ENCODE data around the gene B4GAT1.
"Not testable (repeated sequence)": the region's sequence is repeated elsewhere in the genome, so short reads cannot be mapped to it uniquely, and the experiment has no call there.

Gene B4GAT1

DNA sequence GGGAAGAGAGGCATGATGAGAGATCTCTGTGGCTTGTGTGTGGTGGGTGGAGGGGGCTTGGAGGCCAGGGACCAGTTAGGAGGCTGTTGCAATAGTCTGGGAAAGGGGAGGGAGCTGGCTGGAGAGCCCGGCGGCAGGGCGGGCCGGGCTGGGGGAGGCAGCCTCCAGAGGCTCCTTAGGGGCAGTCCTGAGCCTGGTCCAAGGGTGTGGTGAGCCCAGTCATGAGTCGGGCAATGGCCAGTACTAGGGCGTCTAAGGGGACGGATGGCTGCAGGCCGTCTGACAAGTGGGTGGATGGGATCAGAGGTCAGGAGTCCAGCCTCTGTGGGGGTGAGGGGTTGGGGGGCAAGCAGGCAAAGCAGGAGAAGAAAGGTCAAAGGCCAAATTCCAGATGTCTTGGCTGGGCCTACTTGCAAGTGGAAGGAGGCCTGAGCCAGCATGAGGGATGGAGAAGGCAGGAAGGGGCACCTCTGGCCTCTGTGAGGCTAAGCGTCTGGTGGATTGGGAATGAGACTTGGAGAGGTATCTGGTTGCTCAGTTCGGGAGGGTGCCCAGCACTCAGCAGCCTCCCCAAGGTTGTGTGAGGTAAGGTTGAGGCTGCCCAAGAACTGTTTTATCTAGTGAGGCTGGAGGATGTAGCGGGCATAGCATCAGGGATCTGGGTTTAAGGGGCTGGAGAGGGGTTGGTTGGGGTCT is 24.5 kb downstream of the B4GAT1 start:
- DNase-seq (ENCODE audit: low read depth in 2 of 2), result no peak

DNA sequence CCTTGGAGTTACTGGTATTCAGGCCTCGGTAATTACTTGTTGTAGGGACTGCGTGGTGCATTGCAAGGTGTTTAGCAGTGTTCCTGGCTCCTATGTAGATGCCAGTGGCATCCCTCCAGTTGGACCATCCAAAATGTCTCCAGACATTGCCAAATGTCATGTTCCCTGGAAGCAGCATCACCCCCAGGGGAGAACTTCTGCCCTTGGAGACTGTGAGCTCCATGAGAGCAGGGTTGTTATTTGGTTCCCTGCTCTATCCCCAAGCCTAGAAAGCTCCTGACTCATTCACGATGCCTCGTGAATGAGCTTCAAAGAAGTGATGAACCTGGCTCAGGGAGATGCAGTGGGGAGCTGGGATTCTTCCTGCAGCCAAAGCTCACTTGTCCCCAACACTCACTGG is 25.8 kb downstream of the B4GAT1 start:
- DNase-seq (ENCODE audit: low read depth in 2 of 2), result no peak

DNA sequence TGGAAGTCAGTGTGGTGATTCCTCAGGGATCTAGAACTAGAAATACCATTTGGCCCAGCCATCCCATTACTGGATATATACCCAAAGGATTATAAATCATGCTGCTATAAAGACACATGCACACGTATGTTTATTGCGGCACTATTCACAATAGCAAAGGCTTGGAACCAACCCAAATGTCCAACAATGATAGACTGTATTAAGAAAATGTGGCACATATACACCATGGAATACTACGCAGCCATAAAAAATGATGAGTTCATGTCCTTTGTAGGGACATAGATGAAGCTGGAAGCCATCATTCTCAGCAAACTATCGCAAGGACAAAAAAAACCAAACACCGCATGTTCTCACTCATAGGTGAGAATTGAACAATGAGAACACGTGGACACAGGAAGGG is 26.7 kb downstream of the B4GAT1 start:
- not testable (repeated sequence) for DNase-seq (ENCODE audit: low read depth in 2 of 2)

DNA sequence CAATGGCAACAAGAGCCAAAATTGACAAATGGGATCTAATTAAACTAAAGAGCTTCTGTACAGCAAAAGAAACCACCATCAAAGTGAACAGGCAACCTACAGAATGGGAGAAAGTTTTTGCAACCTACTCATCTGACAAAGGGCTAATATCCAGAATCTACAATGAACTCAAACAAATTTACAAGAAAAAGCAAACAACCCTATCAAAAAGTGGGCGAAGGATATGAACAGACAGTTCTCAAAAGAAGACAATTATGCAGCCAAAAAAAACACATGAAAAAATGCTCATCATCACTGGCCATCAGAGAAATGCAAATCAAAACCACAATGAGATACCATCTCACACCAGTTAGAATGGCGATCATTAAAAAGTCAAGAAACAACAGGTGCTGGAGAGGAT is 27.1 kb downstream of the B4GAT1 start:
- not testable (repeated sequence) for DNase-seq (ENCODE audit: low read depth in 2 of 2)

DNA sequence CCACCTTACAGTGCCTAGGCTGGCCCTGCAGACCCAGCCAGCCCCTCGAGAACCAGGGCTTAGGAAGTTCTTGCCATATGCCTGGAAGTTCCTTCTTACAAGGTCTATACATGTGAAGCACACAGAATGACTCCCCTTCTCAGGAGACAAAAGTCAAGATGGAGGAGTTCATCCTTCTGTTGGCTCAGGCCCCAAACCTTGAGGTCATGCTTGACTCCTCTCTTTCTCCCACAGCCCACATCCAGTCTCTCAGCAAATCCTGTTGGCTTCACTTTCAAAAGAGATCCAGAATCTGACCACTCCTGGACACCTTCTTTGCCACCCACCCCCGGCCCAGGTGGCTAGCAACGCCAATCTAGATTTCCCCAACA is 28.8 kb downstream of the B4GAT1 start:
- no peak for DNase-seq (ENCODE audit: low read depth in 2 of 2)

DNA sequence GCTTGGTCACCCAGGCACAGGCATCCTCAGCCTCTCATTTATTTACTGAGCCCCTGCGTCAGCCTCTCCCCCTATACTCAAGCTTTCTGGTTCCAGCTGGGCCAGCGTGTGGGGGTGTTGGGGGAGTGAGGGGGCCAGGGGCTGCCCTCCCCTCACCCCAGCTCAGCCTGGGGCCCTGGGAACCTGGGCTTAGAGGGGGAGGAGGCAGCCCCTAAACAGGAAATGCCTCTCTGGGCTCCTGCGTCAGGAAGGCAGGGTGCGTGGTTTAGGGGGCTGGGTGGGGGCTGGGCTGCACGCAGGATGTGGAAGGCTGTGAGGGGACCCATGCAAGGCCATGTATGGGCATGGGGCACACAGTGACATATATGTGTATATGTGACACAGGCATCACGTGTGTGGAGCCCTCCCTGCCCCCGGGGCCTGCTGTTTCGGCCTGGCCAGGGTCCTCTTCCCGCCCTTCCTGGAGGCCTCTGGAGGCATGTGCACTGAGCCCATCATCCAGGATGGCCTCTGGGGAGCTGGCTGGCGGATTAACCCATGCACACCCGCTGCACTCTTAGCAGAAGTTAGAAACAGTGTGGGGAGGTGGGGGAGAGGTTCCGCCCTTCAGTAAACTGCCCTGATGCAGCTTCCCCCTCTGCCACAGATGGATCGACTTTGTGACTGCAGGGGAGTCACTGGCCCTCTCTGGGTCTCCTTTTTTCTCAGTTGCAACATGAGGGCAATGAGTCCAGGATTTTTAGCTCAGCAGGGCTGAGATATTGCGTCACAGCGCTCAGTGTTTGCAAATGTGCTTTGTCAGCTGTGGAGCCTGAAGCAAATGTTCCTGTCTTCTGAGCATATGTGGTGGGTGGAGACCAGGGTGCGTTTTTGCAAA is 29.5 kb downstream of the B4GAT1 start:
- DNase-seq (ENCODE audit: low read depth in 2 of 2), result no peak

DNA sequence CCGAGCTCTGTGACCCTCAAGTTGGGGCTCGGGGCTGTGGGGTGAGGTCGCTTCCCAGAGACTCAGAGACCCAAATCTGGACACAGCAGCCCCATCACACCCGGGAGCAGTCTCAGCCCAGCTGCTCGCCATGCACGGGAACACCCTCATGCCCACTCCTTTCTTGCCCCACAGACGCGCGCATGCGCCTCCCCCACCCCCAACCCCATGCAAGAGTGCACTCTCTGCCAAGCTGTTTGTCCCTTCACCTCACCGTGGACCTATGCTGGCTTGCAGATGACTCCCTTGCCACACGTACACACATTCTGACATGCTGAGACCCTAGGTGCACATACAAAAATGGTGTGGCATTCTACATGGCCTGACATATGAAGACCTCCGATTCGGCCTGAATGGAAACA is 30.1 kb downstream of the B4GAT1 start:
- DNase-seq (ENCODE audit: low read depth in 2 of 2), result peak in 1 of 2 donors; percentile 33

DNA sequence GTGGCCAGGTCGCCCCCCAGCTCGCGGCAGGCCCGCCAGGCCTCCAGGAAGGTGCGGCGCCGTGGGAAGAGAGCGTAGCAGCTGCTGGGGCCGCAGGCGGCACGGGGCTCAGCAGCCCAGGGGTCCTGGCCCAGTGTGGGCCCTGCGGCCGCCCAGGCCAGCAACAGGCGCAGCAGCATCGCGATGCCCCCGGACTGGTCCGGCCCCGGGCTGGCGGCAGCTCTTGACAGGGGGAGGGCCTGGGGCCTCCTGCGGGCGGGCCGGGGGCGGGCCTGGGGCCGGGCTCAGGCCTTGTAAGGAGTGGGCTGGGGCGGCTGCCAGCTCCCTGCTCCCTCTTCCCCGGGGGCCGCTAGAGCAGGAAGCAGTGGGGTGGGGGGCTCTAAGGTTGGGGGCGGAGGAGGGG is 30.6 kb downstream of the B4GAT1 start, which contains the start of gene CD248:
CD248 (minus strand) TSS at position 196 of the 403 bp plus-strand sequence; CDS start at position 179, 17 bp downstream.
- no peak for DNase-seq (ENCODE audit: low read depth in 2 of 2)

DNA sequence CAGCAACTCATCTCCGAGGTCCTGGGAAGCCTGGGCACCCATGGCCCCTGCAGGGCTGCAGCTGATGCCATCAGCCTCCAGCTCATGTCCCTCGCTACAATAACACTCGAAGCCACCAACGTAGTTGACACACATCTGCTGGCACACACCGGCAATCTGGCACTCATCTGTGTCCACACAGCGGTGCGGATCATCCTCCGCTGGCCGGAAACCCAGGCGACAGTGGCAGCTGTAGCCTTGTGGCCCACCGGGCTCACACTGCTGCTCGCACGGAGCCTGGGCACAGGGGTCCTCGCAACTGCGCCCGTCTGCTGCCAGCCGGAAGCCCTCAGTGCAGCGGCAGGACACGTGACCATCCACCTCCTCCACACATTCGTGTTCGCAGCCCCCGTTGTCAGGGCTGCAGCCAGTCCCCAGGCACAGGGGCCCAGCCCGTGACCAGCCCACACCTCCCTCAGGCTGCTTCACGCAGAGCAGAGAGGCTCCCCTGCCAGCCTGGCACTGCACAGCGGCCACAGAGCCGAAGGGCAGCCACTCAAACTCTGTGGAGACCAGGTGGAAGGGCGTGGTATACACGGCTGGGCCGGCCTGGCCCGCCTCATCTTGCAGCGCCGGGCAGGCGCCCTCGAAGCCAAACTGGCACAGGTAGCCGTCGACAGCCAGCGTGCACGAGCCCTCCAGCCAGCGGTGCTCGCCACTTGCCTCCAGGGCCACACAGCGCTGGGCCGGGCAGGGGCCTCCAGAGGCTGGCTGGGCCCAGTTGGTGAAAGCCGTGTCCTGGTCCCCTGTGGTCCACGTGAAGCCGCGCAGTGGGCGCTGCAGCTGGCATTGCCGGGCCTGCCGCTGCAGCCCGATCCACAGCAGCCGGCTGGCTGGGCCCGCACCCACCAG is 31.3 kb downstream of the B4GAT1 start:
- no peak for DNase-seq (ENCODE audit: low read depth in 2 of 2)

DNA sequence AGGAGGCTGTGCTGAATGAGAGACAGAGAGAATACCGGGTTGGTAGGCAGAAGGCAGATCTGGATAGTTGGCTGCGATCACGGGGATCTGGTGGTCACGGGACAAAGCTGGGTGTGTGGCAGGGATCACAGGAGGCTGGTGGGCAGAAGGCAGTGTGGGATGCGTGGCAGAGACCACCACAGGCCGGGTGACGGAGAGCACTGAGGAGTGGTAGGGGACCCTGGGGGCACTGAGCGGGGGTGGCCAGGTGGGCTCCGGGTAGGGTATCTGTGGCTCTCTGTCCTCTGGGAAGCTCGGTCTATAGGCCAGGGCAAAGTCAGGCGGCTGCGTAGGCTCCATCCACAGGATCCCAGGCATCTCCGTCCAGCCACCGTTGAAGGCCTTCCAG is 31.9 kb downstream of the B4GAT1 start:
- no peak for DNase-seq (ENCODE audit: low read depth in 2 of 2)

DNA sequence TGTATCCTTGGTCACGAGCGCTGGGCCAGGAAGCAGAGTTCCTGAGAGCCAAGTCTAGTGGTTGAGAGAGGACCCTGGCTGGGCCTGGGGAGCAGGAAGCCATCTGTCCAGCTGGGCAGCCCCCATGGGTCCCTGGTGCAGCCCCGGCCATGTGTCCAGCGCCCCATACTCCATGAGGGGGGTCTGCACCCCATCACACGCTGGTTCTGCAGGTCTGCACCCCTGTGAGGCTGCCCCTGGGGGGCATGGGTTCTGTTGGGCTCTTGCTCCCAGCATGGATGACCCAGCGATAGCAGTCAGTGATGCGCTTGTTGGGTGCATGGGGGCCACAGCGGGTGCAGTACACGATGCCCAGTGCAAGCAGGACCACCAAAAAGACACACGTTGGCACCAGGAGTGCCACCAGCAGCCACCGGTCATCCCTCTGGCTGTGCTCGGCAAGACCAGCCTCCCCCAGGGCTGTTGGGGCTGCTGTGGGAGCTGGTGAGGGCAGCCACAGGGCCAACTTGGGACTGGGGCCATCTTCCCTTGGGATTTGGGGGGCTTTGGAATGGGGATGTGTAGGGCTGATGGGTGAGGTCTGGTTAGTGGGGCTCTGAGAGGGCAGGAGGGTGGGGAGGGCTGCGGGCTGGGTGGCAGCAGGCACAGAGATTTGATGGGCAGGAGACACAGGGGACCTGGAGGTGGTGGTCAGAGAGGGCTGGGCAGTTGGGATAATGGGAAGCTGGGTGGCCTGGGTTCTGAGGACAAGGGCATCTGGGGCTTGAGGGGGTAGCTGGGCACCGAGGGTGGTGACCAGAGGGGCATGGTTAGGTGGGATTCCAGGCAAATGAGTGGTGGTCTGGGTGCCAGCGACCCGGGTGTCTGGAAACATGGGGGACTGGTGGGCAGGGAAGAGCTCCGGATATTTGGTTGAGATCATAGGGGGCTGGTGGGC is 32.6 kb downstream of the B4GAT1 start:
- DNase-seq (ENCODE audit: low read depth in 2 of 2), result no peak

DNA sequence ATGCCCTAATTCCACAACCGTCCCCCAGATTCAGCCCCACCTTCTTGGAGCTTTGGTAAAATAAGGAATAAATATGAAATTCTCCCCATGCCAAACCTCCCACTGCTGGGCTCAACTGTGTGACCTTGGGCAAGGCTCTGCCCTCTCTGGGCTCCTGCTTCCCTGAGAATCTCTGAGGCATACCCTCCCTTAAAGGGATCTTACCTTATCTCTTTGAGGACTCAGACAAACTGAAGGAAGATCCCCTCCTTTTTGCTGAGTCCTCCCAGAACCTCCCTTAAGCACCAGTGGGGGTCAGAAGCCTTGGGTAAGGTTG is 33.3 kb downstream of the B4GAT1 start:
- DNase-seq (ENCODE audit: low read depth in 2 of 2), result no peak

DNA sequence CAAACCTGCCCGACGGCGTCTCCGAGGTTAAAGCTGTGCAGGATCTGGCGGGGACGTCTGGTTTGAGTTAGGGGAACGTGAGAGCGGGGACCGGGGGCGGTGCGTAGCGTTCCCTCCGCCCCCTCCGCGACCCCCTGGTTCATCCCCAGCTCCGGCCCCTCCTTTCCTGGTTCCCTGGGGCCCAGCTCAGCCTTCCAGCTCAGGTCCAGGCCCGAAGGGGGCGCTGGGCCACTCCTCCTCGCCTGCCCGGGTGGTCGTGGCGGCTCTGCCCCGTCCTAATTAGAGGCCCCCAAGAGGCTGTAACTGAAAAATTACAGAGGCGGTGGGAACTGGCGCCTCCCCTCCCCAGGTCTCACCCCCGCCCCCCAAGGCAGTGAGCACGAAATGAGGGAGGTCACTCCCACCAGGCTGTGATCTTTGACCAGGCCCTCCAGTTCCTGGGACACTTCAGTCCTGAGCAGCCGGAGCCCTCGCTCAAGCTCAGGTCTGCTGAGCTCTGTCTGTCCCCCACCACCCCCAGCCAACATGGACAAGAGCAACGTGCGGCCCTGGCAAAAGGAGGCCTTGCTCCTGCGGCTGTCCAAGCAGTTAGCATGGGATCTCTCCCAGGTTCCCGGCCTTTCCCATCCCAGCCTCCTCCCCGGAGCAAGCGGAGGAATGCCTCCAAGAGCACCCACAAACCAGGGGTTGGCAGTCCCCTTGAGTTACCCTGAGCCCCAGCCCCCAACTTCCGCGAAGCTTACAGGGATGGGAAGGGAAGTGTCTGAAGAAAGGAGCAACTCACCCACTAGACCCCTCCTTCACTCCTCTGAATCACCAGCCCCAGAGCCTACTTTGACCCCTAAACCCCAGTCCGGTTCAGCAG is 33.9 kb downstream of the B4GAT1 start:
- no peak for DNase-seq (ENCODE audit: low read depth in 2 of 2)

DNA sequence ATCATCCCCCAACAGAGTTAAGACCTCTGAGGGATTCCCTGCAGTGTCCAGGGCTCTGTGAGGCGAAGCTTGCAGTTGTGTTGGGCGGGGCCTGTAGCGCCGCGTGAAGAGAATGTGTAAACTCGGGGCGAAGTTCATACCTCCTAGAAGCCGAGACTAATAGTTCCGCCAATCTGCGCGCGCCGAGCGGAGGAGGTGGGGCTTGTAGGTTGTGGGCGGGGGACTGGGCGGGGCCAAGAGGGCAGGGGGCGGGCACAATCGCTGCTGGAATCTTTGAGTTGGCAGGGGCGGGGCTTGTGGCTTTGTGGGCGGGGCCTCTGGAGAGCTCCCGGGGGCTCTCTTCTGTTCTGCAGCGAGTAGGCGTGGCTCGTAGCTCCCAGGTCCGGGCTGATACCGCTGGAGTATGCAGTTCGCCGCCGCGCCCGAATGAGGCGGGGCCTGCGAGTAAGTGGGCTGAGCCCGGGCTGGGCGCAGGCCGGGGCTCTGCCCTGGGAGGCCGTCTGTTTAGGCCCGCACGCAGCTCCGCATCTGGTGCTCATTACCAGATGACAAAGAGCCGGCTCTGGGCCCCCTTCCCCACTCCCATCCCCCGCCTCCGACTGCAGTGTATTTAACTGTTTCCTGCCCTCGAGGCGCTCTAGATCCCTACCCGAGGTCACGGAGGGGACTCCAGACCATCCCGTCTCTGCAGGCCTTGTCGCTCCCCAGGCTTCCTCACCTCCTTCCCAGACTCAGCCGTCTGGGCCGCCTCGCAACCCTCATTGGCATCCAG is 34.7 kb downstream of the B4GAT1 start:
- peak; percentile 94 to 96 for DNase-seq (ENCODE audit: low read depth in 2 of 2)

DNA sequence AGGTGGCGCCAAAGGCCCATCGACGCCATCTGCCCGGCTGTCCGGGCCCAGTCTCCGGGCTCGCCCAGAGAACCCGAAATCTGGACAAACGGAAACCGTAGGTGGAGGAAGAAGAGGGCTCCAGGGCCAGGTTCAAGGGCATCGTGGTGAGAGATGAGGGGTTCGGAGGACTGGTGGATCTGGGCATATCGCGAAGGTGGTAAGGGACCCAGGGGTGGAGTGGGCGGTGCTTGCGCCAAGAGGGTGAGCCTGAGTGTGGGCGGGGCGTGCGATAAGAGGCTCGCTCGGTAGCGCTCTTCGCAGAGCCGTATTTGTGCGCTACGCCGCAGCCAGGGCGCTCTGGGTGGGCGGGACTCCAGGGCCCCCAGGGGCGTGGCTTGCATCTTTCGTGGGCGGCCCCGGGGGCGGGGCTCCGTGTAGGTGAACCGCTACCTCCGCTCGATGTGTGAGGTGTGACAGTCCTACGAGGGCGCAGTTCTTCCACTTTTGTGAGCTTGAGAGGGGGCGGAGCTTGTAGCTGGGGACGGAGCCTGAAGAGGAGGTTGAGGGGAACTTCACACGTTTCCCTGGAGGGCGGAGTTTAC is 35.4 kb downstream of the B4GAT1 start:
- peak; percentile 93 to 95 for DNase-seq (ENCODE audit: low read depth in 2 of 2)

DNA sequence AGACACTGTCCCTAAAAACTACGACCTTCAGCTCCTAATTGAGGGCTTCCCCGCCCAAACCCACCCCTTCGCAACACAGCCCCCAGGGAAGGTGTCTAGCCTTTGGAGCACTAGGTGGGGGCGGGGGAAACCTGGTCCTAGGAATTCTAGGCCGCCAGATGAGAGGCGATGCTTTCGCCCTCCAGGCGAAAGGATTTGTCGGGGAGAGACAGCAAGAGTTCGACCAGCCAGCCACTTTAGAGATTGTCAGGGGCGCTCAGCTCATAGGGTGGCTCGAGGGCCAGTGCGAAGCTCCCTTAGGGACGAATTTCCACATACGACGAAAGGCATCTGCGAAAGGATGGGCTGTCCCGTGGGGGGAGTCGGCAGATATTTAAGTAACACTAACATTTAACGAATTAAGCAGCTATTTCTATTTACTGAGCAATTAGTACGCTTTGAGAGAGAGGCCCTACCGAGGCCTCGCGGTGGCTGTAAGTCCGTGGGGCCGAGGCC is 35.9 kb downstream of the B4GAT1 start:
- no peak for DNase-seq (ENCODE audit: low read depth in 2 of 2)

DNA sequence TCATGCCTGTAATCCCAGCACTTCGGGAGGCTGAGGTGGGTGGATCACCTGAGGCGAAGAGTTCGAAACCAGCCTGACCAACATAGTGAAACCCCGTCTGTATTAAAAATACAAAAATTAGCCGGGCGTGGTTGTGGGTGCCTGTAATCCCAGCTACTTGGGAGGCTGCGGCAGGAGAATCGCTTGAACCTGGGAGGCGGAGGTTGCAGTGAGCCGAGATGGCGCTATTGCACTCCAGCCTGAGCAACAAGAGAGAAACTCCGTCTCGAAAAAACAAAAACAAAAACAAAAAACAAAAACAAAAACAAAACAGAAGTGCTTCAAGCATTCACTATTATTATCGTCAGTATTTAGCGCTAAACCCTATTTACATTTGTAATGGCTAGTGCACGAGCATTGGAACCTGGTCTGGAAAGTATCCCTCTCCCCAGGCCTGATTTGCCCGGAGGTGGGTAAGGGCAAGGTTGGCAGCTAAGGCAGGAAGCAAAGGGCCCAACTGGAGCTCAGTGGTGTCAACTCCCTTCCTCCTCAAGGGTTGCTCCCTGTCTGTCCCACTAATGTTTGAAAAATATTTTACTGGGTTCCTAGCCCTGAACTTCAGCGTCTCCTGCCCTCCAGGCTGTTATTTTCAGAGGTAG is 36.5 kb downstream of the B4GAT1 start:
- DNase-seq (ENCODE audit: low read depth in 2 of 2), result not testable (repeated sequence)

DNA sequence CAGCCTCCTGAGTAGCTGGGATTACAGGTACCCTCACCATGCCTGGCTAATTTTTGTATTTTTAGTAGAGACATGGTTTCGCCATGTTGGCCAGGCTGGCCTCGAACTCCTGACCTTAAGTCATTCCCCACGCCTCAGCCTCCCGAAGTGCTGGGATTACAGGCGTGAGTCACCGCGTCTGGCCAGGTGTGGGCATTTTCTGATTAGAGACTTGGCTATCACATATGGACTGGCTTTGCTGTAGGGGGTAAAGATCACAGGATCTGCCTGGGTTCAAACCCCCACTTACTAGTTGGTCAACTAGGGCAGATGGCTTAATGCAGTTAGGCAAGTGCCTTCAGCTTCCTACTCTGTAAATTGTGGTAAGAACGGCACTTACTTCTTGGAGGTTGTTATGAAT is 37.1 kb downstream of the B4GAT1 start:
- no peak for DNase-seq (ENCODE audit: low read depth in 2 of 2)

All from stimulated activated CD4-positive, alpha-beta T cell treated with anti-CD3 and anti-CD28 coated beads, Interleukin-15, amount 100 ng/mL, for 48 hours (primary cell).